ENCODE results near the gene SNN. TPM values are rescaled to one million over a fixed set of nuclear protein-coding genes. Genes with fewer than 3 reads are reported as not detected.

Gene SNN
- total RNA-seq, 1 donor from 2014 or later, result 11.2 TPM

- no peak for DNase-seq (ENCODE audit: low read depth)
- TF ChIP-seq, protein P1, sequence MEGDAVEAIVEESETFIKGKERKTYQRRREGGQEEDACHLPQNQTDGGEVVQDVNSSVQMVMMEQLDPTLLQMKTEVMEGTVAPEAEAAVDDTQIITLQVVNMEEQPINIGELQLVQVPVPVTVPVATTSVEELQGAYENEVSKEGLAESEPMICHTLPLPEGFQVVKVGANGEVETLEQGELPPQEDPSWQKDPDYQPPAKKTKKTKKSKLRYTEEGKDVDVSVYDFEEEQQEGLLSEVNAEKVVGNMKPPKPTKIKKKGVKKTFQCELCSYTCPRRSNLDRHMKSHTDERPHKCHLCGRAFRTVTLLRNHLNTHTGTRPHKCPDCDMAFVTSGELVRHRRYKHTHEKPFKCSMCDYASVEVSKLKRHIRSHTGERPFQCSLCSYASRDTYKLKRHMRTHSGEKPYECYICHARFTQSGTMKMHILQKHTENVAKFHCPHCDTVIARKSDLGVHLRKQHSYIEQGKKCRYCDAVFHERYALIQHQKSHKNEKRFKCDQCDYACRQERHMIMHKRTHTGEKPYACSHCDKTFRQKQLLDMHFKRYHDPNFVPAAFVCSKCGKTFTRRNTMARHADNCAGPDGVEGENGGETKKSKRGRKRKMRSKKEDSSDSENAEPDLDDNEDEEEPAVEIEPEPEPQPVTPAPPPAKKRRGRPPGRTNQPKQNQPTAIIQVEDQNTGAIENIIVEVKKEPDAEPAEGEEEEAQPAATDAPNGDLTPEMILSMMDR (conservative IDR thresholded peaks at IDR 0.05; ENCODE audit: low read depth, low read length), result no peak
- no peak overlapping the region for H3K4me3 ChIP-seq (ENCODE audit: low read depth, low read length)
Observed at GRCh38 chr16:11676799-11677198, 8.5 kb downstream of the SNN start.

DNA sequence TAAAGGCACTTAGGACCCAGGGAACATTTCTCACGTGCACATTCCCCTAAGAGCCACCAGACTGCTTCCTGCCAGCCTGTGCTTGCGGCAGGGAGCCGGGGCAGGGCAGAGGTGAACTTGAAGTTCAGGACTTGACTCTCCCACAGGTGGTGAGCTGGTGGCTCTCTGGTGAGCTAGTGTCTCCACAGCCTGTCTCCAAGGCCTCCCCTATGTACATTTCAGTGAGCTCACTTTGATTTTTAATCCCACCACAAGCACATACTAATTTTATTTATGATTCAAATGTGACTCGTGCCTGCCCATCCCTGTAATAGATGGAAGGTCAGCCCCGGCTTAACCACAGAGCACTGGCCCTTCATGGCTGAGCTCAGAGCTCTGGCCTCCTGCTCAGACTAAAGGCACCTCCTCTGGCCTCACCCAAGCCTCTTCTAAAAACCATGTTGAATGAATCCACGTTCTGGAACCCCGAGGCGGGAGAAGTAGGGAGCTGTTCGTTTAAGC, 9.2 kb downstream of the SNN start:
- DNase-seq (ENCODE audit: low read depth), result no peak
- no peak overlapping the region for H3K4me3 ChIP-seq (ENCODE audit: low read depth, low read length)
- TF ChIP-seq, protein P1 (conservative IDR thresholded peaks at IDR 0.05; ENCODE audit: low read depth, low read length), result no peak

GRCh38 chr16:11677959-11678881, 10.0 kb downstream of the SNN start:
- TF ChIP-seq, protein P1 (conservative IDR thresholded peaks at IDR 0.05; ENCODE audit: low read depth, low read length), result no peak
- H3K4me3 ChIP-seq (ENCODE audit: low read depth, low read length), result no peak overlapping the region
- DNase-seq (ENCODE audit: low read depth), result no peak

- no peak overlapping the region for H3K4me3 ChIP-seq (ENCODE audit: low read depth, low read length)
- TF ChIP-seq, protein P1 (conservative IDR thresholded peaks at IDR 0.05; ENCODE audit: low read depth, low read length), result no peak
- no peak for DNase-seq (ENCODE audit: low read depth)
Observed at GRCh38 chr16:11679250-11679649, 11.0 kb downstream of the SNN start.

- no peak overlapping the region for H3K4me3 ChIP-seq (ENCODE audit: low read depth, low read length)
- no peak for DNase-seq (ENCODE audit: low read depth)
- TF ChIP-seq, protein P1 (conservative IDR thresholded peaks at IDR 0.05; ENCODE audit: low read depth, low read length), result no peak
Observed at GRCh38 chr16:11679941-11680911, 12.0 kb downstream of the SNN start.

DNA sequence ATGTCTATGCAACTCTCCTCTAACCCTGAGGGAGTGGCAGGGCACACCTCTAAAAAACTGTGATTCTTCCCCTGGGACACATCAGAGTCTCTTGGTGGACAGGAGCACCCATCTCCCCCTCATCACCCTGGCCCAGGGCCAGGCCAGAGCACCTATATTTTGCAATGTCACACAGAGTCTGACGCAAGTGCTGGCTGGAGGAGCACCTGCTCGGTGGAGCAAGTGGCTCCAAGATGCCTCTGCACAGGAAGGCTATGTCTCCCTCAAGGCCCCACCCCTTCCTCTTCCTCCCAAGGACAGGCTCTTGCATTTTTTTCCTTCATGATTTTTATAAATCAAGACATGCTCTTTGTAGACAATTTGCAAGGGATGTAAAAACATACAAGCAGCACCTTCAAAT, 13.3 kb downstream of the SNN start:
- DNase-seq (ENCODE audit: low read depth), result no peak
- TF ChIP-seq, protein P1 (conservative IDR thresholded peaks at IDR 0.05; ENCODE audit: low read depth, low read length), result no peak
- H3K4me3 ChIP-seq (ENCODE audit: low read depth, low read length), result no peak overlapping the region

Measured in epithelial cell of proximal tubule (primary cell).